Activated gamma-delta T cell treated with Interleukin-2 at 50 U/mL for 16 hours (primary cell): Measurements from ENCODE around the gene PROB1.
A peak's percentile ranks its signal among the peaks of the same experiment; 100 is the strongest.
"Not testable (repeated sequence)": the region's sequence is repeated elsewhere in the genome, so short reads cannot be mapped to it uniquely, and the experiment has no call there.

Experiments
- DNase-seq: peaks from one replicate; pipeline ENCODE4 v3.0.0-alpha.2; 2020

PROB1 gene

DNA sequence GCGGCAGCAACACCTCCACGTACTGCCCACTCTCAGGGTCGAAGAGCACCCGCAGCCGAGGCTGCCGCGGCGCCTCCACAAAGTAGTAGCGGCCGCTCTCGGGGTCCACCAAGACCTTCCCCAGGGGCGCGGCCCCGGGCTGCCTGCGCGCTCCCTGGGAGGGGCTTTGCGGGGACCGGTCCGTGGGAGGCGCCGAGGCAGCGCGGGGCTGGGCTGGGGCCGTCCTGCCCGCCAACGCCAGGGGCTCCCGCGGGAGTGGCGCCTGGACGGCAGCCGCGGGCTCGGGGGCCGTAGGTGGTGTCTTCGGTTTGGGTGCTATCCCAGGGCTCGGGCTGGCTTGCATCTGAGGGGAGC lies 2.6 kb downstream of the PROB1 start:
- DNase-seq: no peak

DNA sequence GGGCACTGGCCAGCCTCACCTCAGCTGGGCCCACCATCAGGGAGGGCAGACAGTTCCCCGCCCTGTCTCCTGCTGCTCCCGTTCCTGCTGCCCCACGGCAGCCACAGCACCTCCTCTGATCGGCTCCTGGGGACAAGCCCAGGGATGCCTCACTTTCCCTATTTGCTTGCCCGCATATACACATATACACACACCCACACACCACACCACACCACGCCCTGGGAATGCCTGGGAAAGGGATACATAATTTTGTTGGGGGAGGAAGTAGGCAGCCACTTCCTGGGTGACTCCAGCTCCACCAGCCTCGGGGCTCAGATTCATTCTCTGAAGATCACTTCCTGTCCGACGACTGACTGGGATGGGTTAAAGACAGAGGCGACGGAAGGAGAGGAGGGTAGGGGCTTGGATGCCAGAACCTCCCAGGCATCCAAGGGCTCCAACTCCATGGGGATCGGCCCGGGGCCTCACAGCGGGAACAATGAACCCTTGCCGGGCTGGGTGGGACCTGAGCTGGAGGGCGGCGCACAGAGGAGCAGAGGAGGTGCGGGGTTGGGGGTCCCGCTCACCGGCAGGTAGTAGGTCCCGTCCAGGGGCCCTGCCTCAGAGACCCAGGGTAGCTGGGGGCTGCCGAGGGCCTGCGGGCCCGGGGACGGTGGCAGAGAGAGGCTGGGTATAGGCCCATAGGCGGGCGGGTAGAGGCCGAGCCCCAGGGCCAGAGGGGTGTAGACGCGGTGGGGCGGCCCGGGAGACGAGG lies 3.2 kb downstream of the PROB1 start:
- no peak for DNase-seq

DNA sequence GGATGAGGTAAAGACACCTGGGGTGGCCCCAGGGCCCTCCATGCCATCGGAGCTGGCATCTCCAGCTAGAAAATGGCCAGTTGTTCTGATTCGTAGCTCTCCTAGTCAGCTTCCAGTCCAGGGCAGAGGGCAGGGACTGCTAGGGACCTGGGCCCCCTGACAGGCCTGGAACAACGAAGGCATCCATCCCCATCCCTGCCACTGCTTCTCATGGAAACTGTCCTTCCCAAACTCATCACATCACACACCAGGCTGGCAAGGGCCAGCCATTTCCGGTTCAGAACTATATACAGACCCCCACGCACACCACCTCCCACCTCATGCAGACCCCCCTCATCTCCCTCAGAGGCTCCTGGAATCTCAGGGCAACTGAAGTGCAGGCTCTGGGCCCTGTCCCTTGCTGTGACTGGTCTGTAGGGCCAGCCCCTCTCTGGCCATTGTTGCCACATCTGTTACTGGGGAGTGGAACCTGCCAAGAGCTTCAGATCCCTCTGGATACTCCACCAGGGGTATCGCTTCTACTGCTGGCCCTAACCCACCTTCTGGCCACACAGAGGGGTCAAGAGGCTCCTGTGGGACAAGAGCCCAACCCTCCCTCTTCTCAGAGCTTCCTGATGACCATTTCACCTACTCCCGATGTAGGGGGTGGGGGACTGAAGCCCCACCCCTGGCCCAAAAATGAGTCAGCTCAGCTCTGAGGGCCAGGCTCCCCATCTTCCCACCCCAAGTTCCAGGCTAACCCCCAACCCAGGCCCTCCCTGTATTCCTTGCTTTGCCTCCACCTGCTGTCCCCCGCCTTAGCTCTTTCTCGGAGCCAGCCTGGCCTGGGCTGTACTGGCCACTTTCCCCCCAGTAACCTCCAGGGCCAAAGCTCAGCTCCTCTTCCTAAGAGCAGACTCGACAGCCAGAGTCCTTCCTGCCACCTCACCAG lies 4.0 kb downstream of the PROB1 start:
- DNase-seq: no peak

DNA sequence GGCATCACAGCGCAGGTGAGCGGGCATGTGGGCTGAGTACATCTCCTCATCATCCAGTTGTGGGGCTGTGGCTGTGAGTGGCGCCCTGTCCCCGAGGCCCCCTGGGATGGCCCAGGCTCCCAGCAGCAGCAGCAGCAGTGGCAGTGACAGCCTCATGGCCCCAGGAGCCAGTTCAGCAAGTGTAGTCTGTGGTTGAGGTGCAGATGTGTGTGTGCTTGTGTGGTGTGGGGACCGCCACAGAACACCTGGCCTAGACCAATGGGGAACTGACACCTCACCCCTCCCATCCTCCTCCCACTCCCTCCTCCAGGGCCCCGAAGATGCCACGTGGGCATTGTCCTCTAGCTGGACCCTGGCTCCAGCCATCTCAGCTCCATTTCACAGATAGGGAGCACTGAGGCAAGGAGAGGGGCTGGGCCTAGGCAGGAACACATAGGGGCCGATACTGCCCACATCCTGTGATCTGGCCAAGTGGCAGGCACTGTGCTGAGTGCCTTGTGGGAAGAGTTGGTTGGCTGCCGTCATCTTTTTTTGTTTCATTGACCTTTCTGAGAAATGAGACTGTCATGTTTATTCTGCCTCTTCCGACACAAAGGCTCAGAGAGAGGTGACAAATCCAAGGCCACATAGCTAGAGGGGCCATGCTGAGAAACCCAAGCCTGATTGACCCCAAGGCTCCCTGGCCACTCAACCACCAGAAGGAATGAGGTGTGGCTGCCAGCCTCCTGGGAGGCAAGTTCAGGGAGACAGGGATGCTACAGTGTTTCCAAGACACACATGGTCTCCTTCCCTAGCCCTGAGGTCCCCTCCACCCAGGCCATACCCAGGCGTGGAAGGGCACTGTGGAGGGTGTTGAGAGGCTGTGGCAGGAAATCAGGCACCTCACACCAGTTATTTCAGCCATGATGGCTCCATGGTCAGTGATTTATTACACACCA lies 4.9 kb downstream of the PROB1 start, which contains the start of gene MZB1:
Gene MZB1, minus strand, starts transcription at position 213 of the 938 bp plus-strand sequence. Its CDS starts 57 bp downstream, at position 156.
- DNase-seq: peak; percentile 71

DNA sequence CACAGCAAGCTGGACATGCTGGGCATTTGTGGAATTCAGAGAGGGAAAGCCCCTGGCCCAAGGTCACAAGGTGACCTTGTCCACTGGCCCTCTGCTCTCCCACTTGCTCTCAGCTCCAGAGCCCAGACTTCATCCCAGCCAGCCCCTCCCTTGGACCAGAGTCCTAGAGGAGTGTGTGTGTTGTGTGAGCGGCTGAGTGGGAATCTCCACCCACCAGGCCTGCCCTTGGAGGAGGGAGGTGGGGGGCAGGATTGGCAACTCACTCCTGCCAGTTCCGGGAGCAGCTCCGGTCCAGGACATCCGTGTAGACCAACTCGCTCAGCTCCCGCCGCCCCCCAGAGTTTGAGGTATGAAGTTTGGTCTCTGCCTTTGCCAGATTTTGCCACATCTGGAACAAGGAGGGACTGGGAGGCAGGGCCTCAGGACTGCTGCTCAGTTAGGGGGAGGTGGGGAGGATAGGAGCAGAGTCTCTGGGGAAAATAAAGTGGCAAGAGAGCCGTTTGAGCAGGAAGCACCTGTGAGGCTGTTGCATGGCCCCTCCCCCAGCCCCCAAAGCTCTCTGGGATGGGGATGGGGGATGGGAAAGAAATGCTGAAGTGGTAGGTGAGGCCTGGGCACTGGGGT lies 6.6 kb downstream of the PROB1 start:
- DNase-seq: no peak

DNA sequence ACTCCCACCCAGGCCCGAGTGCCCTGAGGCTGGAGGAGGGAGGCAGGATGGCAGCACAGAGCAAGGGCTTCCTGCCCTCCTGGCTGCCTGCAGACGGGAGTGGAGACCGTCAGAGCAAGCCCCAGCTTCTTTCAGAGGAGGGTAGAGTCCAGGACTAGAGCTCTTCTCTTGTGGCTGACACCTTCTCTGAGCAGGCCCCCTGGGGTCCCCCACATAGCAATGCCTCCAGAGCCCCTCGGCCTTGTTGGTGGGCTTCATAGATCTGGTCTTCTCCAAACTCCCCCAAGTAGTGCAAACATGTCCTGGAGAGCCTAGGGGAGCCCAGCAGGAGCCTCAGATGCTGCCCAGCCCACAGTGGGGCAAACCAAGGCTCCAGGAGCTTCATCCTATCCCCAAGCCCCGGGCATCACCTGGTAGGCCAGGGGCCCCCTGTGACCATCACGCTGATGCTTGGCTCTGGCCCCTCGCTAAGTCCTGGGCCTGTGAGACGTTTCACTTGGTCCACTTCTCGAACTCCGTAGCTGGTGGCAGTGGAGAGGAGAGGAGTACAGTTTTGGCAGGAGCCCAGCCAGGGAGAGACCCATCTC lies 7.2 kb downstream of the PROB1 start:
- no peak for DNase-seq

DNA sequence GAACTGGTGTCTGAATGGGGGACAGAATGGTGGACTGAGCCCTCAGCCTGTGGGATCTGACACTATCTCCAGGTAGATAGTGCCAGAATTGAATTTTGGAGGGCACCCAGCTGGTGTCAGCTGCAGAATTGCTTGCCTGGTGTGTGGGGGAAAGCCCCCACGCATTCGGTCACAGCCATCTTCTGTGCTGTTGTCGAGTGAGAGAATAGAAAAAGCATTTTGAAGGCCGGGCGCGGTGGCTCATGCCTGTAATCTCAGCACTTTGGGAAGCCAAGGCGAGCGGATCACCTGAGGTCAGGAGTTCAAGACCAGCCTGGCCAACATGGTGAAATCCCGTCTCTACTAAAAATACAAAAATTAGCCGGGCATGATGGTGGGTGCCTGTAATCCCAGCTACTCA lies 7.9 kb downstream of the PROB1 start:
- not testable (repeated sequence) for DNase-seq

DNA sequence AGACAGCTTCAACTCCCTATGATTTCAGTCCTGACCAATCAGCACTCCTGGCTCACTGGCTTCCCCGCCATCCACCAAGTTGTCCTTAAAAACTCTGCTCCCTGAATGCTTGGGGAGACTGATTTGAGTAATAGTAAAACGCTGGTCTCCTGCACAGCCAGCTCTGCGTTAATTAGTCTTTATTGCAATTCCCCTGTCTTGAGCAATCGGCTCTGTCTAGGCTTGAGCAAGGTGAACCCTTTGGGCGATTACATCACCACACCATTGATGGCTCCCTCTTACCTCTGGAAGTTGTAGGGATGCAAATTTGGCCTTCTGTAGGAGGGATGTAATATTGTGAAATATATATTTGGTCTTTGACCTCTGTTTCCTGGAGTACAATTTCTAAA lies 8.9 kb downstream of the PROB1 start:
- DNase-seq: no peak

DNA sequence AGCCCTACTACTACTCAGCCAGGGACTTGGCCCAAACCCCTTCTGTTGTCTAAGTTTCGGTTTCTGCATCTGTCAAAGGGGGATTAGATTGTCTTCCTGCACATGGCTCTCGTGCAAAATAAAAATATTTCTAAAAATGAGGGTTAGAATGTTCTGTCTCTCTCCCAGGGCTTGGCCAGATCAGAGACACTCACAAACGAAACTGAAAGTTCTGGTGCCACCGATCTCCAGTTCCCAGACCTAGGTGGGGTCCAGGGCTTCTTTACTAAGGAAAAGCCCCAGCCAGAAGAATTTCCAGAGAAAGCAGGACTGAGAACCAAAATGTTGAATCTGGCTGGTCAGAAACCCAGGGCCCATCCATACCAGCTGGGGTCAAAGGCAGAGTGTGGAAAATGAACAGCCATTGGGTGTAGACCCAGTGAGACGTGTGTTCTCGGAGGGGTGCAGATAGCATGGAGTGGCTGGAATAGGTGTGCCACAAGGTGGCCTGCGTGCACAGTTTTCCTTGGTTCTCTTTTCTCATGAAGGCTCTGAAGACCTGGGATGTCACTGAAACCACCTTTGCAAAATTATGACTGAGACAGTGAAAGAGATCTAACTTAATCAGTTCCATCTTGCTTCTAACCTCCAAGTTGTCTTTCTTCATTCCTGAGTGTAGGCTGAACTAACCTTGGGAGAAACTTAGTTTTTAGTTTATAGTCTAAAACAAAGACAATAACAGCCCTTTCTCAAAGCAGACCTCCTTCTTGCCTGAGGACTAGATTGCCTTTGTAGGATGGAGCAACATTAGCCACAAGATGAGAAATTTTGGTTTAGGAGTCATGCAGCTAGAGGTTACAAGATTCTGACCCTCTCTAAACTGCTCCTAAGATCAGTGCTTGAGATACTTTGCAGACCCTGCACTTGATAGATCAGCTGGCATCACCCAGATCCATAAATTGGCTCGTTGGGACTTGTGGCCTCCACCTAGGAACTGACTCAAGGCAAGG lies 9.5 kb downstream of the PROB1 start:
- no peak for DNase-seq

DNA sequence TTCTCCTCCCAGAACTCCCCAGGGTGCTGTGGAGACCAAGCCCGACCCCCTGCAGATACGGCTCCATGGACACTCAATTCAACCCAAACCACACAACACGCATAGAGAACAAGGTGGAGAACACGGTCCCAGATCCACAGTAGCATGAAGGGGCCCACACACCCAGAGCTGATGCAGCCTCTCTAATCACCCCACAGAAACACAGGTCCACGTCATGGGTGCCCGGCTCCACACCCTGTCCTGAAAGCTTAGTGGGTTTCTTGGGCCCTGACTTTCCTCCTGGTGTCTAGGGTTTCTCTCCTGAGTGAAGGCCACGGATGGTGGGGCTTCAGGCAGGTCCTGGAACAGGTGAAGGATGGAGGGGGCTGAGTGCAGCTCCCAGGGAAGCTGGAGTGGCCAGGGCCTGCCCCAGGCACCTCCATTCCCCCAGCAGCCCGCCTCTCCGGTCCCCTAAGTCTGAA lies 10.3 kb downstream of the PROB1 start:
- no peak for DNase-seq

DNA sequence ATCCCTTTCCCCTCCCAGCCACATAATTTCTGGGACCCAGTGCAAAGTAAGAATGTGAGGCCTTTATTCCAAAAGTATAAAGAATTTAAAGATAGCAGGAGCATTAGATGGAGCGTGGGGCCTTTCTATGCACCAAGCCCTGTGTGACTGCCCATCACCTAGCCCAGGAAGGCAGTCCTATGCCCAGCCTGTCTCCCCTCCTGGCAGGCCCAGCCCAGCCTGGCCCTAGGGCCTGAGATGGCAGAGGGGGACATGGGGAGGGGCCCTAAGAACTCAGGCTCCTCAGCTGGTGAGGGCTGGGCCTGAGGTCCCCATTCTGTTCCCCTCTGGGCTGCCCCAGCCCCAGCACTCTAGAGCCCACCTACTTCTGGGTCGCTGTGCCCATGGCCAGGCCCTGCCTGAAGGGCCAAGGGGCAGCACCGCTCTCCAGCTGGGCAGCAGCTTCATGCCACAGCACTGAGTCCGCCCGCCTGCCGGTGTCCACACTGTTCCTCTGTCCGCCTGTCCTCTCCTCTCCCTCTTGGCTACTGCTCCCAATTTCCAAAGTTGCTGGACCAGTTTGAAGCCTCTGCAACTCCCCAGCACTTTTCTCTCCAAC lies 10.8 kb downstream of the PROB1 start:
- no peak for DNase-seq

DNA sequence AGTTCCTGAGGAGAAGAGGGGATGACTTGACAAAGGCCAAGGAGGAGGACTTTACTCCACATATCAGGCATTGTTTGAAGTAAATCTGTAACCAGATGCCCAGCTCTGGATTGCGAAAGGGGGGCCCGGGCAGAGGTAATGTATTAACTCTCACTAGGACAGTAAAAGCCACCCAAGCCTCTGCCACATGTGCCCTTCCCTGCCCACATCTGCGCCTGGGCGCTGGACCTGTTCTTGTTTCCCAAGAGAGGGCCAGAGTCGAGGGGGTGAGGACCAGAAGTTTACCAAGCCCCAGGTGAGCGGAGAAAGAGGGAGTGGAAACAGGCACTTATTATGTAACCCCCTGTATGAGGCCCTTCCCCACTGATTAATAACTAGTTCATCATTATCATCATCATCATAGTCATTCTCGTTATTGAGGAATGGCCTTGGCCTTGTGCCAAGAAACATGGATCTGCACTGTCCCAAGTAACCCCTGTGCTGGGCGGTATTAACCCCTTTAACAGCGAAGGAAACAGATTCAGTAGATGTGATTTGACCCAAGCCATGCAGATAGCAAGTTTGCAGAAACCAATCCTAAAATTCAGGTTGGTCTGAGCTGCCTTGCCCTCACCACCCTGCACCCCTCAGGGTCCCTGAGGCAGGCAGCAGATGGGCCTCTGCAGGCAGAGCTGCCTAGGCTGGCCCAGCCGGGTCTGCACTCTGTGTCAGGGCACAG lies 11.5 kb downstream of the PROB1 start, which contains the start of gene SLC23A1:
Gene SLC23A1, minus strand, starts transcription at position 23 of the 718 bp plus-strand sequence. CDS start 44 bp downstream, outside the sequence.
- no peak for DNase-seq

DNA sequence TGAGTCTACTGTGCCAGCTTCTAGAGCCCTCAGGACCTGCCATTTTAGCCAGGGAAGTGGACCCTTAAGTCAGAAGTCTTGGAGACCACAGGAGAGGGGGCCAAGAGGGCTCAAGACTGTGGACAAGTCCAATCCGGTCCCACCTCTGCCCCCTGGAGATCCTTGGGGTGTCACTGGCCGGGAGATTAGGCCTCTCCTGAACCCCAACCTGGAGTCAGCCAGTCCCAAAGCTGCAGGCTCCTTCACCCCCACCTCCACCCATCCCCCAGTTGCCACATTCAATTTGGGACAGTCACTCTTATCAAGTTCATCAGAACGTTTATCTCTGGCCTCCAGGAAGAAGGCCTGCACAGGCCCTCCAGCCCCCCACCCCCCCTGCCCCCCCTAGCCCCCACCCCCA lies 12.1 kb downstream of the PROB1 start:
- no peak for DNase-seq

DNA sequence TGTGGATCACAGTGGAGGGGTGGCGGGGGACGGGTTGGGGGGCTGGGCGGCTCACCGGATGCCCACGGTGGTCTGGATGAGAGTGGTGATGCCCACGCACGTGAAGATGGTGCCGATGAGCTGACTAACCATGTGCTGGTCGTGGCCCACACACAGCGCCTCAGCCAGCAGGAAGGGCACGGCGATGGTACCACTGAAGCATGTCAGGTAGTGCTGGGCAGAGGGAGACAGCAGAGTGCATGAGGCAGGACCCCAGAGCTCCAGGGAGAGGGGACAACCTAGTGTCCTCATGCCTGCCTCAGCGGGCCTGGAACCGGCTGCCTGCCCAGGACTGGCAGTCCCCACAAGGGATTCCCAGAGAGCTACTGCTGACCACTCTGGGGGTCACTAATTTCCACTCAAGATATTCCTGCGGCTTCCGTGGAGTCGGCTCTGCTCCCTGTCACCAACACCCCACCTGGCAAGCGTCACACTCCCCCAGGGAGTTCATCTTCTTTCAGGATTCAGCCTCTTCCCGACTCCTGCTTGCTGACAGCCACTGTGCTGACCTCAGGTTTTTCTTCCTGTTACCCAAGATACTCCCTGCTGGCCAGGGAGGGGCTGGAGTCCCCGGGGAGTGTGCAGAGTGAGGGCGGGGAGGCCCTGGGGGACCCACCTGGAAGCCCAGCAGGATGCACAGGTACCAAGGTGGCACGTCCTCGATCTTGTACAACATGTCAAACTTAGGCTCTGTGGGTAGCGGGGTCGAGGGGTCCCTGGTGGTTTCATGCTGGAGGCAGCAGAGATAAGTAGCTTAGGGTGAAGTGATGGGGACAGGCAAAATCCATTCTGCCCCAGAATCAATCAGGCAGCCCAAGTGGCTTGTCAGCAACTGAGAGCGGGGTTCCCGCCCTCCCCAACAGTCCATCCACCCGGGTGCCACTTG lies 12.8 kb downstream of the PROB1 start:
- DNase-seq: no peak

DNA sequence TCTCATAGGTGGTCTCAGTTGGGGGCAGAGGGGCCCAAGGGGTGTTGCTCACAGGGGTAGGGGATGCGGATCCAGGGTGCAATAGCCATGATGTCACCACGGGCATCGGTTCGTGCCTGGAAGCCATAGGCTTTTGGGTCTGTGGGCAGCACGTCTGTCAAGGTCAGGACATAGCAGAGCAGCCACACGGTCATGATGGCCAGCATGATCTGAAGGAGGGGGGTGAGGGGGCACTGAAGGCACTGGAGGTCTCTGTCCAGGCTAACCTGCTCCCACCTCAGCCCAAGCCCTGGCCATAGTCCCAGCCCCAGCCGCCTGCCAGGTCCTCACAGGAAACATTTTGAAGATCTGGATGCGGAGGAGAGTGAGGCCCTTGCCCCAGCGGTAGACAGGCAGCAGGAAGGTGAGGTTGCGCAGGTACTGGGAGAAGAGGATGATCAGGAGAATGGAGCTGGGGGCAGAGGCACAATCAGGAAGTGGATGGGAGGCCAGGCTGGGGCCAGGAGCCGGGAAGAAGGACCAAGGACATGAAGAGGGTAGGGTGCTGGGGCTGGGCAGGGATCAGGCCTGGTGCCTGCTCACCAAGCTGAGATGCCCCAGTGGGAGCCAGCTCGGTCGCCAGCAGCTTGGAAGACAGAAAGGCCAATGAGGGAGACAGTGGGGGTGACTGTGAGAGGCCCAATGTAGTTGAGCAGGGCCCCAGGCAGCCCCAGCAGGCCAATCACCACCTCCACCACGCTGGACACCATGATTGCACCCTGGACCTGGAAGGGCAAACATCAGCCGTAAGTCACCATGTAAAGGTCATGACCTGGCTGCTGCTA lies 15.1 kb downstream of the PROB1 start:
- no peak for DNase-seq

DNA sequence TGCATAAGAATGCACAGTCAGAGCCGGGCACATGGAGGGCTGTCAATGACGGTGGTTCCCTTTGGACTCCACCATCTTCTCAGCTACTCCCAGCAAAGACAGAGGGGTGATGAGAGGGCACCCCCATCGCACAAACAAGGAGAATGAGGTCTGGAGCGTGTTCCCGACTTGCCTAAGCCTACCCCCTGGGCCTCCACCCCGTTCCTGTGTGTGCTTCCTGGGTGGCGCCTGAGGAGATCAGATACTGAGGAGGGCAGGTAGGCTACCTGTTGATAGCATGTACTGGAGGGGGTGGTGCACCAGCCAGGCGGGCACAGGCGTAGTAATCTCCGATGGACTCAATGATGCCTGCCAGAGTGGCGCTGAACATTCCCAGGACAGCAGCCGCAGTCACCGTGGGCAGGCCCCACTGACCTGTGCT lies 16.0 kb downstream of the PROB1 start:
- DNase-seq: no peak

DNA sequence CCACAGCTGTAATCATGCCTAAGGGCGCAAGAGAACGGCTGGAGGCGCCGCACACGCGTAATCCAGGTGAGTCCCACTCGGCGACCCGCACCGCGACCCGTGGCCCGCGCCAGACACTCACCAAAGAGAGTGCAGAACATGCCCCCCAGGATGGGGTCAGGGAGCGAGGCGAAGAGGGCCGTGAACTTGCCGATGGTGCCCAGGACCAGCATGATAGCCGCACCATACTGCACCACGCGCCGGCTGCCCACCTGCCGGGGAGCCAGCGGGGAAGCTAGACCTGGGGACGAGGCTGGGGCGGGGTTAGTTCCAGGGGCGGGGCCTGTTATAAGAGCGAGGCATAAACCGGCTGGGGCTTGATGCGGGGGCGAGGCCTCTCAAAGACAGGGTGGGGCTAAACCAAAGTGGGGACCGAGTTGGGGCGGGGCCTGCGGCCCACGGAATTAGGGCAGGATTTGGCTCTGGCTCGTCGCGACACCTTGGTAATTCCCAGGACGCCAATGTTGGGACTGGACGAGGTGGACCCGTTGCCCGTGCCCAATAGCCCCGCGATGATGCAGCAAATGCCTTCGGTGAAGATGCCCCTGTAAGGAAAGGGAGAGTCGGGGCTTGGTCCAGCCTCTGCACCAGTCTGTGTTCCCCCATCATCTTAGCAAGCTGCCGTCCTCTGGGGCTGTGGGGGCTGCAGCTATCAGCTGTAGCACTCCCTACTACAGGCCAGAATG lies 16.6 kb downstream of the PROB1 start:
- DNase-seq: no peak
